Activated CD4-positive, alpha-beta T cell treated with anti-CD3 and anti-CD28 coated beads, Interleukin-2, amount 50 U/mL, for 1 hour (primary cell): ENCODE data around the gene SCMH1.

Experiments used
- DNase-seq: peaks from one replicate; pipeline ENCODE4 v3.0.0-alpha.2; 2020

The SCMH1 gene

GRCh38 chr1:41021526-41022308 lies 220.4 kb downstream of the SCMH1 start, which contains the start of gene SLFNL1:
Gene SLFNL1, minus strand, starts transcription at chr1:41021725. Its CDS starts 1,065 bp downstream, at chr1:41020660.
- DNase-seq: no peak

GRCh38 chr1:41020654-41021053 lies 221.5 kb downstream of the SCMH1 start:
- DNase-seq: no peak

- no peak for DNase-seq
These were observed 222.0 kb downstream of the SCMH1 start for GRCh38 chr1:41020109-41020576.

- no peak for DNase-seq
These were observed 222.8 kb downstream of the SCMH1 start for GRCh38 chr1:41019353-41019745.

- no peak for DNase-seq
These were observed 224.1 kb downstream of the SCMH1 start for GRCh38 chr1:41018018-41018410.

GRCh38 chr1:41017141-41018017 lies 224.7 kb downstream of the SCMH1 start:
- DNase-seq: no peak

GRCh38 chr1:41015897-41016470 lies 226.1 kb downstream of the SCMH1 start:
- DNase-seq: no peak

GRCh38 chr1:41015281-41015896 lies 226.7 kb downstream of the SCMH1 start:
- no peak for DNase-seq

- no peak for DNase-seq
These were observed 227.2 kb downstream of the SCMH1 start for GRCh38 chr1:41014871-41015270.

- DNase-seq: no peak
These were observed 228.3 kb downstream of the SCMH1 start for GRCh38 chr1:41013796-41014195.

GRCh38 chr1:41013024-41013423 lies 229.1 kb downstream of the SCMH1 start:
- DNase-seq: no peak

GRCh38 chr1:41010345-41010744 lies 231.8 kb downstream of the SCMH1 start:
- DNase-seq: no peak

- no peak for DNase-seq
These were observed 232.6 kb downstream of the SCMH1 start for GRCh38 chr1:41009466-41009865.

- no peak for DNase-seq
These were observed 234.9 kb downstream of the SCMH1 start for GRCh38 chr1:41006942-41007865.

- DNase-seq: no peak
These were observed 236.2 kb downstream of the SCMH1 start for GRCh38 chr1:41005876-41006275.

- peak; percentile 83 for DNase-seq
These were observed 238.4 kb downstream of the SCMH1 start for GRCh38 chr1:41003640-41004220.

GRCh38 chr1:41003127-41003639 lies 238.9 kb downstream of the SCMH1 start:
- no peak for DNase-seq

- no peak for DNase-seq
These were observed 243.4 kb downstream of the SCMH1 start for GRCh38 chr1:40998668-40999067.

GRCh38 chr1:40997096-40997495 lies 245.0 kb downstream of the SCMH1 start:
- DNase-seq: no peak

- no peak for DNase-seq
These were observed 253.0 kb downstream of the SCMH1 start for GRCh38 chr1:40989066-40989465.

- DNase-seq: no peak
These were observed 253.8 kb downstream of the SCMH1 start for GRCh38 chr1:40988280-40988679.
